GM13976 (cell line): ENCODE measurements around the gene PPP1R27.

Experiments used
- DNase-seq: peaks from one replicate; pipeline ENCODE4 v3.0.0; 2012; ENCODE audit warnings: low spot score
- in situ Hi-C: fragments of 300-500 bp; cut with MboI; formaldehyde crosslinking; loops from one replicate; pipeline ENCODE4 v1.12.0; 2022; ENCODE audit warnings: low sequenced_read_pairs, mixed read lengths, inconsistent platforms; ENCODE audit not compliant: unreplicated experiment
- TF ChIP-seq, protein P1 (sequence below): IDR thresholded peaks from 2 replicates; pipeline ENCODE4 v1.5.1; 2012; ENCODE audit warnings: borderline replicate concordance, mild to moderate bottlenecking; ENCODE audit not compliant: insufficient read depth; ENCODE audit errors: extremely low read depth, missing control alignments, control extremely low read depth

The PPP1R27 gene

DNA sequence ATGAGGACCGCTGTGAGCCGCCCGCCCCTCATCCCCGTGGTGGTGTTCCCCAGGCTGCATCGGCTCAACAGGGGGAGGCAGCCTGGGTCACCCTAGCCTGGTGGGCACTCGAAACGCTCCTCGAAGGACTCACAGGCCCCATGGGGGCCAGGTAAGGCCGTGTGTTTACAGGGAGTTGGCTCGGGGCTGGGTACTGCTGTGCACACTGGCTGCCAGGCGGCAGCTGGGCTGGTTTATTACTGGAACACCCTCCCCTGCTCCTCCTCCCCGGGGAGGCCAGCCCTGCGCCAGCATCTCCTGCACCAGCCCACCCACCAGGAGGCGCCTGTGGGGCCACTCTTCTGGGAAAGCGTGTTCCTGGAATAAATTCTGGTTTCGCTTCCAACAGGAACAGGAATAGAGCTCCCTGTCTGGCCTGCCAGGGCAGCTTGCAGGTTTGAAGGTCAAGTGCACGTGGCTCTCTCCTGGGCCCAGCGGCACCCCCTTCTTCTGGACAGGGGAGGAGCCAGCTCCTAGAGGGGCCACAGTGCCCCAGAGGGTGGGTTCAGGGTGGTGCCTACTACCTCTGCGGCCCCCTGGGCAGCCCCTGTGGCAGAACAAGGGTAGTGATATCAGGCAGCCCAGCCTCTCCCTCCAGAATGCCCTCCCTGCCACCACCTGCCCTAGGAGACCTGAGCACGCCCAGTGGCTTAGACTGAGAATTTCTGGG is 13.1 kb downstream of the PPP1R27 start:
- in situ Hi-C loops = no loop called here
- TF ChIP-seq, protein P1, sequence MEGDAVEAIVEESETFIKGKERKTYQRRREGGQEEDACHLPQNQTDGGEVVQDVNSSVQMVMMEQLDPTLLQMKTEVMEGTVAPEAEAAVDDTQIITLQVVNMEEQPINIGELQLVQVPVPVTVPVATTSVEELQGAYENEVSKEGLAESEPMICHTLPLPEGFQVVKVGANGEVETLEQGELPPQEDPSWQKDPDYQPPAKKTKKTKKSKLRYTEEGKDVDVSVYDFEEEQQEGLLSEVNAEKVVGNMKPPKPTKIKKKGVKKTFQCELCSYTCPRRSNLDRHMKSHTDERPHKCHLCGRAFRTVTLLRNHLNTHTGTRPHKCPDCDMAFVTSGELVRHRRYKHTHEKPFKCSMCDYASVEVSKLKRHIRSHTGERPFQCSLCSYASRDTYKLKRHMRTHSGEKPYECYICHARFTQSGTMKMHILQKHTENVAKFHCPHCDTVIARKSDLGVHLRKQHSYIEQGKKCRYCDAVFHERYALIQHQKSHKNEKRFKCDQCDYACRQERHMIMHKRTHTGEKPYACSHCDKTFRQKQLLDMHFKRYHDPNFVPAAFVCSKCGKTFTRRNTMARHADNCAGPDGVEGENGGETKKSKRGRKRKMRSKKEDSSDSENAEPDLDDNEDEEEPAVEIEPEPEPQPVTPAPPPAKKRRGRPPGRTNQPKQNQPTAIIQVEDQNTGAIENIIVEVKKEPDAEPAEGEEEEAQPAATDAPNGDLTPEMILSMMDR = no peak
- no peak for DNase-seq

- in situ Hi-C loops = no loop called here
- TF ChIP-seq, protein P1 = no peak
- no peak for DNase-seq
Observed at GRCh38 chr17:81821147-81821546, 13.7 kb downstream of the PPP1R27 start.

- DNase-seq = no peak
- in situ Hi-C loops = no loop called here
- TF ChIP-seq, protein P1 = no peak
Observed at GRCh38 chr17:81819708-81820107, 15.1 kb downstream of the PPP1R27 start.

GRCh38 chr17:81817758-81818147 is 17.1 kb downstream of the PPP1R27 start:
- DNase-seq = no peak
- in situ Hi-C loops = no loop called here
- TF ChIP-seq, protein P1 = no peak

GRCh38 chr17:81815646-81815986 is 19.2 kb downstream of the PPP1R27 start:
- in situ Hi-C loops = no loop called here
- DNase-seq = no peak
- TF ChIP-seq, protein P1 = no peak

GRCh38 chr17:81814748-81815645 is 19.9 kb downstream of the PPP1R27 start:
- no peak for DNase-seq
- TF ChIP-seq, protein P1 = no peak
- in situ Hi-C loops = no loop called here
